Measurements from ENCODE around the gene SCUBE2. TPM values are rescaled to one million over a fixed set of nuclear protein-coding genes. Genes with fewer than 3 reads are reported as not detected.

The SCUBE2 gene
- total and polyA plus RNA-seq, 7 donors, result 2.3 to 22.9 (median 7.5) TPM

GRCh38 chr11:9017773-9018172 is 73.6 kb downstream of the SCUBE2 start:
- no peak overlapping the region for H3K27ac ChIP-seq
- TF ChIP-seq, protein P1, sequence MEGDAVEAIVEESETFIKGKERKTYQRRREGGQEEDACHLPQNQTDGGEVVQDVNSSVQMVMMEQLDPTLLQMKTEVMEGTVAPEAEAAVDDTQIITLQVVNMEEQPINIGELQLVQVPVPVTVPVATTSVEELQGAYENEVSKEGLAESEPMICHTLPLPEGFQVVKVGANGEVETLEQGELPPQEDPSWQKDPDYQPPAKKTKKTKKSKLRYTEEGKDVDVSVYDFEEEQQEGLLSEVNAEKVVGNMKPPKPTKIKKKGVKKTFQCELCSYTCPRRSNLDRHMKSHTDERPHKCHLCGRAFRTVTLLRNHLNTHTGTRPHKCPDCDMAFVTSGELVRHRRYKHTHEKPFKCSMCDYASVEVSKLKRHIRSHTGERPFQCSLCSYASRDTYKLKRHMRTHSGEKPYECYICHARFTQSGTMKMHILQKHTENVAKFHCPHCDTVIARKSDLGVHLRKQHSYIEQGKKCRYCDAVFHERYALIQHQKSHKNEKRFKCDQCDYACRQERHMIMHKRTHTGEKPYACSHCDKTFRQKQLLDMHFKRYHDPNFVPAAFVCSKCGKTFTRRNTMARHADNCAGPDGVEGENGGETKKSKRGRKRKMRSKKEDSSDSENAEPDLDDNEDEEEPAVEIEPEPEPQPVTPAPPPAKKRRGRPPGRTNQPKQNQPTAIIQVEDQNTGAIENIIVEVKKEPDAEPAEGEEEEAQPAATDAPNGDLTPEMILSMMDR (IDR thresholded peaks at IDR 0.05), result no peak
- TF ChIP-seq POLR2AphosphoS5 (IDR thresholded peaks at IDR 0.05), result no peak
- TF ChIP-seq EP300 (IDR thresholded peaks at IDR 0.05), result no peak
- TF ChIP-seq POLR2A (IDR thresholded peaks at IDR 0.05), result no peak
- H3K27me3 ChIP-seq, result no peaks in the 10 kb centered on the region
- peak; percentile 88 for DNase-seq
- H3K4me3 ChIP-seq, result no peak overlapping the region
- H3K9me3 ChIP-seq, result no peaks in the 10 kb centered on the region
- intact Hi-C loops (cut with DNase I), result loop anchor here (5.0 kb wide), 1 partner anchor 75 kb away; the partner anchor contains the start of gene SCUBE2
- 67 to 77% methylated on average over 5 of the region's 5 CpGs for WGBS, 2 donors
- H3K36me3 ChIP-seq, result no peaks in the 10 kb centered on the region
- H3K4me1 ChIP-seq, result peaks cover 0 to 26% (median 12%) of the 10 kb centered on the region in 4 donors

DNA sequence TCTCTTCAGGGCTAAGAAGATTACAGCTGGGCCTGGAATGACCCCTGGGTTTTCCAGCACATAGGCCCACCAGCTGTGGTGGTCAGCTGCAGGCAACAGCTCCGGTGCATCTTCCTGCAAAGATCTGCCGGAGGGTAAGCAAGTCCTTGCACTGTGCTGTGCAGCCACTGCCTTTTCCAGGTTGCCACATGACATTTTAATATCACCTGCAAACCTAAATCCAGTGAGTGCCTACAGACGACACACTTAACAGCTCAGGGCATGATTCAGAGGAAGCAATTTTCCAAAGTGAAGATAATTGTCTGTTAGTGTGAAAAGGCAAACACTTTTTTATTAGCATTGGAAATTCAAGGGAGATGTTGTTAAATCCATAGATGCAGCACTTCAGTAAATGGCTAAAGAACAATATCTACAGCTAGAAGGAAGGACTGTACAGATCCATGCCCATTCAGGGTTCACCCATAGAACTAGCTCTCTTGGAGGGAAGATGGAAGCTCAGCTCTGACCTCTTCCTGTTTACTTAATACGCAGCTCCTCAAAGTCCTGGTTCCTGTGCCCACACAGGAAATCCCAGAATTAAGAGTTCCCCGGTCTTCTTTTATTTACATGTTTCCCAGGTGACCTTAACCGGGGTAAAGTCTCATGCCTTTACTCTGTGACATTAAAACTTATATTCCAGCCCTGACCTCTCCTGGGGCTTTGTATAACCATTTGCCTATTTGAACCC is 74.3 kb downstream of the SCUBE2 start:
- WGBS, 2 donors, result 66 to 73% methylated on average over 6 of the region's 6 CpGs
- Histone ChIP-seq H3K27me3 (no peaks in the 10 kb centered on the region), H3K27ac (no peak overlapping the region), H3K9me3 (no peaks in the 10 kb centered on the region), H3K36me3 (no peaks in the 10 kb centered on the region), H3K4me3 (no peak overlapping the region), H3K4me1 (peaks cover 0 to 26% (median 12%) of the 10 kb centered on the region in 4 donors)
- TF ChIP-seq POLR2AphosphoS5 (IDR thresholded peaks at IDR 0.05) (no peak), POLR2A (IDR thresholded peaks at IDR 0.05) (no peak), EP300 (IDR thresholded peaks at IDR 0.05) (no peak)
- TF ChIP-seq, protein P1 (IDR thresholded peaks at IDR 0.05), result no peak
- no peak for DNase-seq
- intact Hi-C loops (cut with DNase I), result loop anchor here (5.0 kb wide), 1 partner anchor 75 kb away; the partner anchor contains the start of gene SCUBE2

GRCh38 chr11:9015677-9016076 is 75.7 kb downstream of the SCUBE2 start:
- no peak overlapping the region for H3K27ac ChIP-seq
- no peaks in the 10 kb centered on the region for H3K9me3 ChIP-seq
- intact Hi-C loops (cut with DNase I), result loop anchor here (1.0 to 5.0 kb wide), 2 partner anchors 77 to 122 kb away; partner anchors contain the start of gene SCUBE2
- peak; percentile 86 for DNase-seq
- TF ChIP-seq, protein P1 (IDR thresholded peaks at IDR 0.05), result peak; percentile 43 to 76 (median 72)
- TF ChIP-seq POLR2A (IDR thresholded peaks at IDR 0.05), result no peak
- 7 to 20% methylated on average over 4 of the region's 4 CpGs for WGBS, 2 donors
- no peaks in the 10 kb centered on the region for H3K27me3 ChIP-seq
- no peaks in the 10 kb centered on the region for H3K36me3 ChIP-seq
- H3K4me3 ChIP-seq, result no peak overlapping the region
- peaks cover 0 to 17% (median 7%) of the 10 kb centered on the region in 4 donors for H3K4me1 ChIP-seq

DNA sequence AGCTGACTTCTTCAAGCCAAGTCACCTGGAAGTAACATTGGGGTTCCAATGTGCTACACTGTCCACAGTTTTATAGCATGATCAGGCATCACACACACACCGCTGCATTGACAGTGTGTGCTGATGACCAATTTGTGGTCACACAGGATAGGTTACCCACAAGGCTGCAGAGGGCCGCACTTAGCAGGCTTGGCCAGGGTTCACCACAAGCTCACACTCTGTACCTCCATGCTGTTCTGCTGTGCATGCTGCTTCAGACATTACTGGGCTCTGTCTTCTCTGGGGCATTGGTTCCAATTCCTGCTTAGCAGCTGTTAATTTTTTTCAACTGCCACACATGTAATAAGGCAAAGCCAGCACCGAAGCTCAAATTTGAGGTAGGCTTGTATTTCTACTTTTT is 76.6 kb downstream of the SCUBE2 start:
- Histone ChIP-seq H3K4me3 (no peak overlapping the region), H3K27ac (no peak overlapping the region), H3K36me3 (no peaks in the 10 kb centered on the region), H3K4me1 (peaks cover 0 to 13% (median 4%) of the 10 kb centered on the region in 4 donors), H3K9me3 (no peaks in the 10 kb centered on the region), H3K27me3 (no peaks in the 10 kb centered on the region)
- TF ChIP-seq, protein P1 (IDR thresholded peaks at IDR 0.05), result no peak
- TF ChIP-seq EP300 (IDR thresholded peaks at IDR 0.05) (no peak), POLR2A (IDR thresholded peaks at IDR 0.05) (no peak), POLR2AphosphoS5 (IDR thresholded peaks at IDR 0.05) (no peak)
- WGBS, 2 donors, result 94 to 97% methylated on average over 3 of the region's 3 CpGs
- no peak for DNase-seq
- intact Hi-C loops (cut with DNase I), result loop anchor here (1.0 to 5.0 kb wide), 2 partner anchors 77 to 122 kb away; partner anchors contain the start of gene SCUBE2

Measured in sigmoid colon (tissue), 7 donors.